ENCODE data around the gene ERC2.

- TF ChIP-seq GATA3 (IDR thresholded peaks at IDR 0.05; ENCODE audit: low read depth, low read length) (no peak), GATA2 (IDR thresholded peaks at IDR 0.05; ENCODE audit: low read depth, low read length) (no peak)
These were observed 344.8 kb downstream of the ERC2 start for GRCh38 chr3:56123487-56123886.

Measured in SH-SY5Y (cell line).